Measurements from ENCODE around the gene ERBB3.

Gene ERBB3

DNA sequence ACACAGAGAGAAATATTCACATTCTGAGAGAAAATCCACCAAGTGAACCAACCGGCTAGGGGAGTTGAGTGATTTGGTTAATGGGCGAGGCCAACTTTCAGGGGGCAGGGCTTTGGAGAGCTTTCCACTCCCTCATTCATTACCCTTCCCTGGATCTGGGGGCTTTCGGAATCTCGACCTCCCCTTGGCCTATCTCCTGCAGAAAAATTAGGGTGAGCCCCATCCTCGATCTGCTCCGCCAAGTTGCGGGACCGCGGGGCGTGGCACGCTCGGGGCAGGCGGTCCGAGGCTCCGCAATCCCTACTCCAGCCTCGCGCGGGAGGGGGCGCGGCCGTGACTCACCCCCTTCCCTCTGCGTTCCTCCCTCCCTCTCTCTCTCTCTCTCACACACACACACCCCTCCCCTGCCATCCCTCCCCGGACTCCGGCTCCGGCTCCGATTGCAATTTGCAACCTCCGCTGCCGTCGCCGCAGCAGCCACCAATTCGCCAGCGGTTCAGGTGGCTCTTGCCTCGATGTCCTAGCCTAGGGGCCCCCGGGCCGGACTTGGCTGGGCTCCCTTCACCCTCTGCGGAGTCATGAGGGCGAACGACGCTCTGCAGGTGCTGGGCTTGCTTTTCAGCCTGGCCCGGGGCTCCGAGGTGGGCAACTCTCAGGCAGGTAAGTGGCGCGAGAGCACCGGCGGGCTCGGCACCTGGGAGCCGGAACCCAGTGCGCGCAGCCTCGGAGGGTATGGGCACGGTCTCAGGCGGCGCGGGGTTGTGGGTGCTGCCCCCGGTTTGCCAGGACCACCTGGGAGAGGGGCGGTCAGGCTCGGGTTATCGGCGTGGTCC lies at the start of gene ERBB3:
Gene ERBB3, plus strand, starts transcription at position 443 of the 833 bp plus-strand sequence. Its CDS starts 136 bp downstream, at position 579.
- H3K27ac ChIP-seq (ENCODE audit: extremely low read depth, low read depth, low read length), result peak within 1 kb of the TSS; percentile 64; the same call in 1 of the 2 replicates
- ChIA-PET CTCF (interaction anchor here (0.6 to 3.3 kb wide), 13 partner anchors 11 to 282 kb away, joined by 3 to 26 read pairs (median 3); partner anchors contain the start of genes PA2G4 and ZC3H10), POLR2A (interaction anchor here (0.6 to 4.6 kb wide), 14 partner anchors 11 to 106 kb away, joined by 3 to 54 read pairs (median 4); partner anchors contain the start of genes ESYT1, PA2G4, RAB5B and RPL41)
- no peaks in the 10 kb centered on the region for H3K36me3 ChIP-seq (ENCODE audit: control insufficient read depth in 2 of 2, insufficient read depth in 1 of 2, low read length in 2 of 2)
- no peaks in the 10 kb centered on the region; the same call in 1 of the 2 replicates for H3K4me1 ChIP-seq (ENCODE audit: control insufficient read depth, insufficient read depth, low read length)
- peak within 1 kb of the TSS; percentile 40 for H3K4me3 ChIP-seq (ENCODE audit: low read depth, low read length)
- no peaks in the 10 kb centered on the region for H3K9me3 ChIP-seq (ENCODE audit: control insufficient read depth, insufficient read depth, low read depth, low read length)
- TF ChIP-seq ZNF239 (tag by site-specific recombination; IDR thresholded peaks at IDR 0.05) (peak; percentile 63; the same call in 1 of the 2 replicates), ZNF155 (tag by site-specific recombination; IDR thresholded peaks at IDR 0.05) (peak; percentile 78; the same call in 1 of the 2 replicates), ZNF654 (tag by site-specific recombination; IDR thresholded peaks at IDR 0.05; ENCODE audit: low read depth) (no peak), ZBTB48 (tag by site-specific recombination; IDR thresholded peaks at IDR 0.05) (peak; percentile 97), SP3 (tag by site-specific recombination; IDR thresholded peaks at IDR 0.05) (peak; percentile 96), ZIC2 (tag by site-specific recombination; IDR thresholded peaks at IDR 0.05) (peak; percentile 89), ZNF549 (tag by site-specific recombination; IDR thresholded peaks at IDR 0.05) (no peak), ZNF394 (tag by site-specific recombination; IDR thresholded peaks at IDR 0.05; ENCODE audit: borderline replicate concordance) (peak; percentile 57; the same call in 1 of the 2 replicates), ZNF670 (tag by site-specific recombination; IDR thresholded peaks at IDR 0.05; ENCODE audit: low read depth) (no peak), SETDB1 (IDR thresholded peaks at IDR 0.05; ENCODE audit: insufficient read length, low read length) (no peak), ZFP41 (tag by site-specific recombination; IDR thresholded peaks at IDR 0.05; ENCODE audit: borderline replicate concordance) (no peak), ZNF324 (tag by site-specific recombination; IDR thresholded peaks at IDR 0.05) (peak; percentile 98), MYNN (tag by site-specific recombination; IDR thresholded peaks at IDR 0.05; ENCODE audit: borderline replicate concordance) (no peak), ZNF548 (tag by site-specific recombination; IDR thresholded peaks at IDR 0.05) (no peak), ZNF391 (tag by site-specific recombination; IDR thresholded peaks at IDR 0.05; ENCODE audit: borderline replicate concordance, low read depth) (peak; percentile 92)
- TF ChIP-seq, protein P1, sequence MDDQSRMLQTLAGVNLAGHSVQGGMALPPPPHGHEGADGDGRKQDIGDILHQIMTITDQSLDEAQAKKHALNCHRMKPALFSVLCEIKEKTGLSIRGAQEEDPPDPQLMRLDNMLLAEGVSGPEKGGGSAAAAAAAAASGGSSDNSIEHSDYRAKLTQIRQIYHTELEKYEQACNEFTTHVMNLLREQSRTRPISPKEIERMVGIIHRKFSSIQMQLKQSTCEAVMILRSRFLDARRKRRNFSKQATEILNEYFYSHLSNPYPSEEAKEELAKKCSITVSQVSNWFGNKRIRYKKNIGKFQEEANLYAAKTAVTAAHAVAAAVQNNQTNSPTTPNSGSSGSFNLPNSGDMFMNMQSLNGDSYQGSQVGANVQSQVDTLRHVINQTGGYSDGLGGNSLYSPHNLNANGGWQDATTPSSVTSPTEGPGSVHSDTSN (CRISPR knock-in tag; IDR thresholded peaks at IDR 0.05), result 0 out of 2 replicates have a peak, but pooled peaks have one; percentile 30
- TF ChIP-seq, protein P2, sequence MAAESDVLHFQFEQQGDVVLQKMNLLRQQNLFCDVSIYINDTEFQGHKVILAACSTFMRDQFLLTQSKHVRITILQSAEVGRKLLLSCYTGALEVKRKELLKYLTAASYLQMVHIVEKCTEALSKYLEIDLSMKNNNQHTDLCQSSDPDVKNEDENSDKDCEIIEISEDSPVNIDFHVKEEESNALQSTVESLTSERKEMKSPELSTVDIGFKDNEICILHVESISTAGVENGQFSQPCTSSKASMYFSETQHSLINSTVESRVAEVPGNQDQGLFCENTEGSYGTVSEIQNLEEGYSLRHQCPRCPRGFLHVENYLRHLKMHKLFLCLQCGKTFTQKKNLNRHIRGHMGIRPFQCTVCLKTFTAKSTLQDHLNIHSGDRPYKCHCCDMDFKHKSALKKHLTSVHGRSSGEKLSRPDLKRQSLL (tag by site-specific recombination; IDR thresholded peaks at IDR 0.05), result peak; percentile 63; the same call in 1 of the 2 replicates
- TF ChIP-seq, protein P3, sequence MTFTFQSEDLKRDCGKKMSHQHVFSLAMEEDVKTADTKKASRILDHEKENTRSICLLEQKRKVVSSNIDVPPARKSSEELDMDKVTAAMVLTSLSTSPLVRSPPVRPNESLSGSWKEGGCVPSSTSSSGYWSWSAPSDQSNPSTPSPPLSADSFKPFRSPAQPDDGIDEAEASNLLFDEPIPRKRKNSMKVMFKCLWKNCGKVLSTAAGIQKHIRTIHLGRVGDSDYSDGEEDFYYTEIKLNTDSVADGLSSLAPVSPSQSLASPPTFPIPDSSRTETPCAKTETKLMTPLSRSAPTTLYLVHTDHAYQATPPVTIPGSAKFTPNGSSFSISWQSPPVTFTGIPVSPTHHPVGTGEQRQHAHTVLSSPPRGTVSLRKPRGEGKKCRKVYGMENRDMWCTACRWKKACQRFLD (tag by site-specific recombination; IDR thresholded peaks at IDR 0.05), result no peak
- TF ChIP-seq, protein P4, sequence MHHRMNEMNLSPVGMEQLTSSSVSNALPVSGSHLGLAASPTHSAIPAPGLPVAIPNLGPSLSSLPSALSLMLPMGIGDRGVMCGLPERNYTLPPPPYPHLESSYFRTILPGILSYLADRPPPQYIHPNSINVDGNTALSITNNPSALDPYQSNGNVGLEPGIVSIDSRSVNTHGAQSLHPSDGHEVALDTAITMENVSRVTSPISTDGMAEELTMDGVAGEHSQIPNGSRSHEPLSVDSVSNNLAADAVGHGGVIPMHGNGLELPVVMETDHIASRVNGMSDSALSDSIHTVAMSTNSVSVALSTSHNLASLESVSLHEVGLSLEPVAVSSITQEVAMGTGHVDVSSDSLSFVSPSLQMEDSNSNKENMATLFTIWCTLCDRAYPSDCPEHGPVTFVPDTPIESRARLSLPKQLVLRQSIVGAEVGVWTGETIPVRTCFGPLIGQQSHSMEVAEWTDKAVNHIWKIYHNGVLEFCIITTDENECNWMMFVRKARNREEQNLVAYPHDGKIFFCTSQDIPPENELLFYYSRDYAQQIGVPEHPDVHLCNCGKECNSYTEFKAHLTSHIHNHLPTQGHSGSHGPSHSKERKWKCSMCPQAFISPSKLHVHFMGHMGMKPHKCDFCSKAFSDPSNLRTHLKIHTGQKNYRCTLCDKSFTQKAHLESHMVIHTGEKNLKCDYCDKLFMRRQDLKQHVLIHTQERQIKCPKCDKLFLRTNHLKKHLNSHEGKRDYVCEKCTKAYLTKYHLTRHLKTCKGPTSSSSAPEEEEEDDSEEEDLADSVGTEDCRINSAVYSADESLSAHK (tag by site-specific recombination; IDR thresholded peaks at IDR 0.05), result peak; percentile 88
- TF ChIP-seq, protein P5, sequence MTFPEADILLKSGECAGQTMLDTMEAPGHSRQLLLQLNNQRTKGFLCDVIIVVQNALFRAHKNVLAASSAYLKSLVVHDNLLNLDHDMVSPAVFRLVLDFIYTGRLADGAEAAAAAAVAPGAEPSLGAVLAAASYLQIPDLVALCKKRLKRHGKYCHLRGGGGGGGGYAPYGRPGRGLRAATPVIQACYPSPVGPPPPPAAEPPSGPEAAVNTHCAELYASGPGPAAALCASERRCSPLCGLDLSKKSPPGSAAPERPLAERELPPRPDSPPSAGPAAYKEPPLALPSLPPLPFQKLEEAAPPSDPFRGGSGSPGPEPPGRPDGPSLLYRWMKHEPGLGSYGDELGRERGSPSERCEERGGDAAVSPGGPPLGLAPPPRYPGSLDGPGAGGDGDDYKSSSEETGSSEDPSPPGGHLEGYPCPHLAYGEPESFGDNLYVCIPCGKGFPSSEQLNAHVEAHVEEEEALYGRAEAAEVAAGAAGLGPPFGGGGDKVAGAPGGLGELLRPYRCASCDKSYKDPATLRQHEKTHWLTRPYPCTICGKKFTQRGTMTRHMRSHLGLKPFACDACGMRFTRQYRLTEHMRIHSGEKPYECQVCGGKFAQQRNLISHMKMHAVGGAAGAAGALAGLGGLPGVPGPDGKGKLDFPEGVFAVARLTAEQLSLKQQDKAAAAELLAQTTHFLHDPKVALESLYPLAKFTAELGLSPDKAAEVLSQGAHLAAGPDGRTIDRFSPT (tag by site-specific recombination; IDR thresholded peaks at IDR 0.05), result peak; percentile 93
- TF ChIP-seq, protein P6, sequence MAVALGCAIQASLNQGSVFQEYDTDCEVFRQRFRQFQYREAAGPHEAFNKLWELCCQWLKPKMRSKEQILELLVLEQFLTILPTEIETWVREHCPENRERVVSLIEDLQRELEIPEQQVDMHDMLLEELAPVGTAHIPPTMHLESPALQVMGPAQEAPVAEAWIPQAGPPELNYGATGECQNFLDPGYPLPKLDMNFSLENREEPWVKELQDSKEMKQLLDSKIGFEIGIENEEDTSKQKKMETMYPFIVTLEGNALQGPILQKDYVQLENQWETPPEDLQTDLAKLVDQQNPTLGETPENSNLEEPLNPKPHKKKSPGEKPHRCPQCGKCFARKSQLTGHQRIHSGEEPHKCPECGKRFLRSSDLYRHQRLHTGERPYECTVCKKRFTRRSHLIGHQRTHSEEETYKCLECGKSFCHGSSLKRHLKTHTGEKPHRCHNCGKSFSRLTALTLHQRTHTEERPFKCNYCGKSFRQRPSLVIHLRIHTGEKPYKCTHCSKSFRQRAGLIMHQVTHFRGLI (tag by site-specific recombination; IDR thresholded peaks at IDR 0.05), result no peak; the same call in 1 of the 2 replicates
- TF ChIP-seq, protein P7, sequence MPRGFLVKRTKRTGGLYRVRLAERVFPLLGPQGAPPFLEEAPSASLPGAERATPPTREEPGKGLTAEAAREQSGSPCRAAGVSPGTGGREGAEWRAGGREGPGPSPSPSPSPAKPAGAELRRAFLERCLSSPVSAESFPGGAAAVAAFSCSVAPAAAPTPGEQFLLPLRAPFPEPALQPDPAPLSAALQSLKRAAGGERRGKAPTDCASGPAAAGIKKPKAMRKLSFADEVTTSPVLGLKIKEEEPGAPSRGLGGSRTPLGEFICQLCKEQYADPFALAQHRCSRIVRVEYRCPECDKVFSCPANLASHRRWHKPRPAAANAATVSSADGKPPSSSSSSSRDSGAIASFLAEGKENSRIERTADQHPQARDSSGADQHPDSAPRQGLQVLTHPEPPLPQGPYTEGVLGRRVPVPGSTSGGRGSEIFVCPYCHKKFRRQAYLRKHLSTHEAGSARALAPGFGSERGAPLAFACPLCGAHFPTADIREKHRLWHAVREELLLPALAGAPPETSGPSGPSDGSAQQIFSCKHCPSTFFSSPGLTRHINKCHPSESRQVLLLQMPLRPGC (tag by site-specific recombination; IDR thresholded peaks at IDR 0.05), result peak; percentile 93

Data from HEK293 (cell line).